ENCODE results near the gene DNPEP.

Gene DNPEP

GRCh38 chr2:219387306-219388120 is at the start of gene DNPEP:
Gene DNPEP (minus strand): TSS chr2:219387912. CDS start chr2:219387794, 118 bp downstream.
- DNase-seq (ENCODE audit: low spot score): peak; percentile 83

- no peak for DNase-seq (ENCODE audit: low spot score)
These were observed 49.4 kb upstream of the DNPEP start for GRCh38 chr2:219437141-219437540.

GRCh38 chr2:219436491-219436890 is 48.8 kb upstream of the DNPEP start:
- no peak for DNase-seq (ENCODE audit: low spot score)

GRCh38 chr2:219435701-219436100 is 48.0 kb upstream of the DNPEP start:
- DNase-seq (ENCODE audit: low spot score): no peak

GRCh38 chr2:219434718-219435525 is 47.2 kb upstream of the DNPEP start, which contains the start of gene SPEG:
Gene SPEG (plus strand): TSS chr2:219434843. CDS start chr2:219434978, 135 bp downstream.
- DNase-seq (ENCODE audit: low spot score): no peak

- DNase-seq (ENCODE audit: low spot score): no peak
These were observed 46.7 kb upstream of the DNPEP start for GRCh38 chr2:219434468-219434717.

- DNase-seq (ENCODE audit: low spot score): no peak
These were observed 46.2 kb upstream of the DNPEP start for GRCh38 chr2:219433666-219434467.

GRCh38 chr2:219430633-219431615 is 43.2 kb upstream of the DNPEP start:
- DNase-seq (ENCODE audit: low spot score): no peak

GRCh38 chr2:219429958-219430606 is 42.4 kb upstream of the DNPEP start:
- DNase-seq (ENCODE audit: low spot score): no peak

GRCh38 chr2:219428469-219428868 is 40.8 kb upstream of the DNPEP start:
- DNase-seq (ENCODE audit: low spot score): no peak

- DNase-seq (ENCODE audit: low spot score): no peak
These were observed 38.9 kb upstream of the DNPEP start for GRCh38 chr2:219426534-219427136.

GRCh38 chr2:219426068-219426443 is 38.3 kb upstream of the DNPEP start:
- no peak for DNase-seq (ENCODE audit: low spot score)

- DNase-seq (ENCODE audit: low spot score): no peak
These were observed 37.7 kb upstream of the DNPEP start for GRCh38 chr2:219425238-219426067.

- DNase-seq (ENCODE audit: low spot score): no peak
These were observed 36.1 kb upstream of the DNPEP start for GRCh38 chr2:219423652-219424377.

GRCh38 chr2:219422952-219423534 is 35.3 kb upstream of the DNPEP start:
- DNase-seq (ENCODE audit: low spot score): no peak

GRCh38 chr2:219421323-219421722 is 33.6 kb upstream of the DNPEP start:
- no peak for DNase-seq (ENCODE audit: low spot score)

- no peak for DNase-seq (ENCODE audit: low spot score)
These were observed 33.0 kb upstream of the DNPEP start for GRCh38 chr2:219420687-219421086.

Data from kidney capillary endothelial cell (primary cell).